Nephron (organoid): Measurements from ENCODE around the gene ABHD3.
"Not testable (repeated sequence)": the region's sequence is repeated elsewhere in the genome, so short reads cannot be mapped to it uniquely, and the experiment has no call there.

Source experiments
- H3K27ac Mint-ChIP-seq, 3 experiments: 2 replicates each; pipeline ENCODE4 v1.8.0; 2020; ENCODE audit warnings: mixed read lengths in 3 of 3, mild to moderate bottlenecking in 2 of 3, moderate library complexity in 1 of 3
- H3K27me3 Mint-ChIP-seq: 2 replicates; pipeline ENCODE4 v1.8.0; 2021; ENCODE audit warnings: low read depth, mild to moderate bottlenecking, moderate library complexity, mixed read lengths
- H3K36me3 Mint-ChIP-seq: 2 replicates; pipeline ENCODE4 v1.8.0; 2020; ENCODE audit warnings: low read depth, mixed read lengths
- H3K4me1 Mint-ChIP-seq: 2 replicates; pipeline ENCODE4 v1.8.0; 2020; ENCODE audit warnings: mixed read lengths
- H3K4me3 Mint-ChIP-seq, 3 experiments: 2 replicates each; pipeline ENCODE4 v1.8.0; 2020; ENCODE audit warnings: mild to moderate bottlenecking in 3 of 3, mixed read lengths in 3 of 3, moderate library complexity in 2 of 3
- H3K9me3 Mint-ChIP-seq: 2 replicates; pipeline ENCODE4 v1.8.0; 2020; ENCODE audit warnings: mixed read lengths
- CTCF ChIP-seq, 3 experiments: fragments of 200-600 bp; sonication (generic); IDR thresholded peaks; one replicate each; pipeline ENCODE4 v1.5.0; 2021; ENCODE audit warnings: antibody characterized with exemption in 3 of 3; ENCODE audit not compliant: unreplicated experiment in 3 of 3

The ABHD3 gene

GRCh38 chr18:21735452-21736015, 31.0 kb upstream of the ABHD3 start:
- peaks cover 8% of the 10 kb centered on the region for H3K4me1 Mint-ChIP-seq
- H3K27me3 Mint-ChIP-seq: peaks cover 4% of the 10 kb centered on the region
- H3K36me3 Mint-ChIP-seq: peaks cover 8% of the 10 kb centered on the region
- peaks cover 31% of the 10 kb centered on the region for H3K9me3 Mint-ChIP-seq
- H3K27ac Mint-ChIP-seq: peak overlapping the region in 1 of 3 experiments; percentile 71
- no peak overlapping the region for H3K4me3 Mint-ChIP-seq
- TF ChIP-seq CTCF (IDR thresholded peaks at IDR 0.05; ENCODE audit: unreplicated experiment in 3 of 3): no peak

GRCh38 chr18:21733011-21733410, 28.4 kb upstream of the ABHD3 start:
- no peak overlapping the region for H3K27ac Mint-ChIP-seq
- peaks cover 26% of the 10 kb centered on the region for H3K9me3 Mint-ChIP-seq
- H3K27me3 Mint-ChIP-seq: peaks cover 4% of the 10 kb centered on the region
- peaks cover 8% of the 10 kb centered on the region for H3K36me3 Mint-ChIP-seq
- H3K4me3 Mint-ChIP-seq: no peak overlapping the region
- TF ChIP-seq CTCF (IDR thresholded peaks at IDR 0.05; ENCODE audit: unreplicated experiment in 3 of 3): no peak
- H3K4me1 Mint-ChIP-seq: no peaks in the 10 kb centered on the region

- H3K36me3 Mint-ChIP-seq: no peaks in the 10 kb centered on the region
- no peak for TF ChIP-seq CTCF (IDR thresholded peaks at IDR 0.05; ENCODE audit: unreplicated experiment in 3 of 3)
Measured at GRCh38 chr18:21727702-21728101, 23.1 kb upstream of the ABHD3 start.

GRCh38 chr18:21725201-21725600, 20.6 kb upstream of the ABHD3 start:
- peaks cover 3% of the 10 kb centered on the region for H3K27me3 Mint-ChIP-seq
- H3K27ac Mint-ChIP-seq: no peak overlapping the region
- no peaks in the 10 kb centered on the region for H3K36me3 Mint-ChIP-seq
- H3K4me1 Mint-ChIP-seq: no peaks in the 10 kb centered on the region
- TF ChIP-seq CTCF (IDR thresholded peaks at IDR 0.05; ENCODE audit: unreplicated experiment in 3 of 3): no peak
- no peak overlapping the region for H3K4me3 Mint-ChIP-seq
- no peaks in the 10 kb centered on the region for H3K9me3 Mint-ChIP-seq

More at GRCh38 chr18:21727702-21728101, 23.1 kb upstream of the ABHD3 start:
- Mint-ChIP-seq H3K4me1 (no peaks in the 10 kb centered on the region), H3K4me3 (no peak overlapping the region), H3K9me3 (no peaks in the 10 kb centered on the region), H3K27ac (no peak overlapping the region), H3K27me3 (no peaks in the 10 kb centered on the region)

- H3K9me3 Mint-ChIP-seq: no peaks in the 10 kb centered on the region
- peaks cover 3% of the 10 kb centered on the region for H3K27me3 Mint-ChIP-seq
- no peak for TF ChIP-seq CTCF (IDR thresholded peaks at IDR 0.05; ENCODE audit: unreplicated experiment in 3 of 3)
- H3K4me3 Mint-ChIP-seq: no peak overlapping the region
- H3K4me1 Mint-ChIP-seq: no peaks in the 10 kb centered on the region
- no peaks in the 10 kb centered on the region for H3K36me3 Mint-ChIP-seq
- no peak overlapping the region for H3K27ac Mint-ChIP-seq
Measured at GRCh38 chr18:21722687-21723086, 18.1 kb upstream of the ABHD3 start.

- Mint-ChIP-seq H3K27ac (no peak overlapping the region), H3K27me3 (no peaks in the 10 kb centered on the region), H3K9me3 (peaks cover 17% of the 10 kb centered on the region), H3K4me1 (no peaks in the 10 kb centered on the region), H3K4me3 (no peak overlapping the region), H3K36me3 (no peaks in the 10 kb centered on the region)
- TF ChIP-seq CTCF (IDR thresholded peaks at IDR 0.05; ENCODE audit: unreplicated experiment in 3 of 3): no peak
Measured at GRCh38 chr18:21714474-21714873, 9.9 kb upstream of the ABHD3 start.

GRCh38 chr18:21707130-21707529, 2.6 kb upstream of the ABHD3 start:
- peak overlapping the region in 2 of 3 experiments; percentile 36 to 60 for H3K4me3 Mint-ChIP-seq
- H3K36me3 Mint-ChIP-seq, H3K9me3 Mint-ChIP-seq, H3K27me3 Mint-ChIP-seq, H3K27ac Mint-ChIP-seq, H3K4me1 Mint-ChIP-seq: not testable (repeated sequence)
